PC-9 (cell line): Measurements from ENCODE around the gene SLC22A31.

ENCODE experiments used
- CTCF ChIP-seq: fragments of 200-600 bp; sonication (generic); conservative IDR thresholded peaks from 2 replicates; pipeline ENCODE4 v1.6.1; 2017; ENCODE audit warnings: mixed run types, antibody characterized with exemption, mild to moderate bottlenecking, moderate library complexity
- EZH2 ChIP-seq: fragments of 200-600 bp; sonication (generic); IDR thresholded peaks from 2 replicates; pipeline ENCODE4 v1.8.0; 2017; ENCODE audit warnings: antibody characterized with exemption, low read depth

GRCh38 chr16:89217138-89217387 is 16.7 kb upstream of the SLC22A31 start:
- TF ChIP-seq CTCF (no peak), EZH2 (no peak)
